ENCODE results near the gene NR5A1. TPM values are rescaled to one million over a fixed set of nuclear protein-coding genes. Genes with fewer than 3 reads are reported as not detected.

The NR5A1 gene
- polyA plus RNA-seq, 3 donors: 0.03 TPM; not detected in 2

- WGBS, 3 donors: 80 to 85% (median 84%) methylated on average over 14 of the region's 14 CpGs
- H3K27ac ChIP-seq (ENCODE audit: low read depth, low read length): no peak overlapping the region
These were observed 52.3 kb downstream of the NR5A1 start for GRCh38 chr9:124454791-124455443.

- WGBS, 3 donors: 81 to 89% (median 87%) methylated on average over 9 of the region's 9 CpGs
- H3K27ac ChIP-seq (ENCODE audit: low read depth, low read length): no peak overlapping the region
These were observed 52.9 kb downstream of the NR5A1 start for GRCh38 chr9:124454296-124454695.

- WGBS, 3 donors: 25 to 36% (median 29%) methylated on average over 29 to 35 of the region's 35 CpGs
- no peak overlapping the region for H3K27ac ChIP-seq (ENCODE audit: low read depth, low read length)
These were observed 53.5 kb downstream of the NR5A1 start for GRCh38 chr9:124453586-124454191.

- 28 to 36% (median 34%) methylated on average over 62 to 85 of the region's 85 CpGs for WGBS, 3 donors
These were observed 54.2 kb downstream of the NR5A1 start for GRCh38 chr9:124452841-124453585.

GRCh38 chr9:124452326-124452725 is 54.9 kb downstream of the NR5A1 start:
- 76 to 81% (median 79%) methylated on average over 19 of the region's 19 CpGs for WGBS, 3 donors
- no peak overlapping the region for H3K27ac ChIP-seq (ENCODE audit: low read depth, low read length)

More at GRCh38 chr9:124452841-124453585, 54.2 kb downstream of the NR5A1 start:
- H3K27ac ChIP-seq (ENCODE audit: low read depth, low read length): no peak overlapping the region

- no peak overlapping the region for H3K27ac ChIP-seq (ENCODE audit: low read depth, low read length)
- 31 to 40% (median 40%) methylated on average over 19 of the region's 19 CpGs for WGBS, 3 donors
These were observed 56.1 kb downstream of the NR5A1 start for GRCh38 chr9:124450931-124451661.

GRCh38 chr9:124450241-124450924 is 56.8 kb downstream of the NR5A1 start, which contains the start of gene ADGRD2:
Gene ADGRD2, plus strand, starts transcription at chr9:124450451. Its CDS starts 1,216 bp downstream, at chr9:124451667.
- no peak within 1 kb of the TSS for H3K27ac ChIP-seq (ENCODE audit: low read depth, low read length)

GRCh38 chr9:124449381-124450151 is 57.6 kb downstream of the NR5A1 start:
- no peak overlapping the region for H3K27ac ChIP-seq (ENCODE audit: low read depth, low read length)
- WGBS, 3 donors: 84 to 86% (median 85%) methylated on average over 13 of the region's 13 CpGs

More at GRCh38 chr9:124450241-124450924, 56.8 kb downstream of the NR5A1 start, which contains the start of gene ADGRD2:
- 4 to 7% (median 6%) methylated on average over 39 to 41 of the region's 41 CpGs for WGBS, 3 donors

- 57 to 84% (median 84%) methylated on average over 7 of the region's 7 CpGs for WGBS, 3 donors
These were observed 59.2 kb downstream of the NR5A1 start for GRCh38 chr9:124448019-124448418.

GRCh38 chr9:124447297-124447661 is 59.9 kb downstream of the NR5A1 start:
- WGBS, 3 donors: 59 to 74% (median 64%) methylated on average over 4 of the region's 4 CpGs
- H3K27ac ChIP-seq (ENCODE audit: low read depth, low read length): no peak overlapping the region

More at GRCh38 chr9:124448019-124448418, 59.2 kb downstream of the NR5A1 start:
- H3K27ac ChIP-seq (ENCODE audit: low read depth, low read length): no peak overlapping the region

- WGBS, 3 donors: 81 to 96% (median 85%) methylated on average over 3 of the region's 3 CpGs
- H3K27ac ChIP-seq (ENCODE audit: low read depth, low read length): no peak overlapping the region
These were observed 63.0 kb downstream of the NR5A1 start for GRCh38 chr9:124444166-124444565.

- WGBS, 3 donors: 82 to 91% (median 83%) methylated on average over 2 of the region's 2 CpGs
- no peak overlapping the region for H3K27ac ChIP-seq (ENCODE audit: low read depth, low read length)
These were observed 63.6 kb downstream of the NR5A1 start for GRCh38 chr9:124443625-124444024.

GRCh38 chr9:124442826-124443225 is 64.4 kb downstream of the NR5A1 start:
- no peak overlapping the region for H3K27ac ChIP-seq (ENCODE audit: low read depth, low read length)
- WGBS, 3 donors: 72 to 78% (median 75%) methylated on average over 3 of the region's 3 CpGs

- H3K27ac ChIP-seq (ENCODE audit: low read depth, low read length): no peak overlapping the region
These were observed 64.8 kb downstream of the NR5A1 start for GRCh38 chr9:124442379-124442778.

- WGBS, 3 donors: 44 to 71% (median 57%) methylated on average over 16 of the region's 16 CpGs
- H3K27ac ChIP-seq (ENCODE audit: low read depth, low read length): no peak overlapping the region
These were observed 65.9 kb downstream of the NR5A1 start for GRCh38 chr9:124441291-124441690.

GRCh38 chr9:124440786-124441185 is 66.4 kb downstream of the NR5A1 start:
- 67 to 78% (median 73%) methylated on average over 10 of the region's 10 CpGs for WGBS, 3 donors
- no peak overlapping the region for H3K27ac ChIP-seq (ENCODE audit: low read depth, low read length)

GRCh38 chr9:124439686-124440243 is 67.4 kb downstream of the NR5A1 start:
- 92 to 100% (median 92%) methylated on average over 6 of the region's 6 CpGs for WGBS, 3 donors
- H3K27ac ChIP-seq (ENCODE audit: low read depth, low read length): no peak overlapping the region

Measured in adipose tissue (tissue), 3 donors.